ENCODE measurements around the gene SFXN2. TPM values are rescaled to one million over a fixed set of nuclear protein-coding genes. Genes with fewer than 3 reads are reported as not detected.
A peak's percentile ranks its signal among the peaks of the same experiment; 100 is the strongest.
"Not testable (repeated sequence)": the region's sequence is repeated elsewhere in the genome, so short reads cannot be mapped to it uniquely, and the experiment has no call there.

SFXN2 gene
- total and polyA plus RNA-seq, 8 donors: 5.6 to 21.6 (median 10.0) TPM

GRCh38 chr10:102738692-102739121 is 24.3 kb downstream of the SFXN2 start:
- DNase-seq (no peak), FAIRE-seq (no peak), ATAC-seq (no peak)
- no peaks in the 10 kb centered on the region for H3K36me3 ChIP-seq
- no peaks in the 10 kb centered on the region for H3K27me3 ChIP-seq
- H3K4me1 ChIP-seq: no peaks in the 10 kb centered on the region
- H3K9me3 ChIP-seq: no peaks in the 10 kb centered on the region
- TF ChIP-seq CTCF (IDR thresholded peaks at IDR 0.05): no peak
- intact Hi-C loops (cut with DNase I): loop anchor here in 2 of 3 donors (5.0 to 10.0 kb wide), 3 partner anchors 51 to 336 kb away; no protein-coding TSS in a partner anchor
- H3K27ac ChIP-seq: no peak overlapping the region
- no peak overlapping the region for H3K4me3 ChIP-seq

GRCh38 chr10:102740229-102740628 is 25.8 kb downstream of the SFXN2 start:
- Histone ChIP-seq H3K36me3 (no peaks in the 10 kb centered on the region), H3K9me3 (no peaks in the 10 kb centered on the region), H3K4me3 (no peak overlapping the region), H3K27me3 (no peaks in the 10 kb centered on the region), H3K4me1 (peaks cover under 1 to 6% (median 3%) of the 10 kb centered on the region in 3 donors), H3K27ac (no peak overlapping the region)
- FAIRE-seq: no peak
- WGBS, 2 donors: 84 to 94% methylated on average over 2 of the region's 2 CpGs
- no peak for DNase-seq
- intact Hi-C loops (cut with DNase I): no loop called here
- ATAC-seq: no peak
- no peak for TF ChIP-seq CTCF (IDR thresholded peaks at IDR 0.05)

- Histone ChIP-seq H3K27me3 (no peaks in the 10 kb centered on the region), H3K4me1 (peaks cover 14 to 21% (median 14%) of the 10 kb centered on the region in 3 donors), H3K9me3 (no peaks in the 10 kb centered on the region), H3K27ac (no peak overlapping the region), H3K4me3 (no peak overlapping the region), H3K36me3 (no peaks in the 10 kb centered on the region)
- no peak for FAIRE-seq
- intact Hi-C loops (cut with DNase I): no loop called here
- no peak for TF ChIP-seq CTCF (IDR thresholded peaks at IDR 0.05)
- ATAC-seq: no peak
- DNase-seq: no peak
- 24 to 39% methylated on average over 2 of the region's 2 CpGs for WGBS, 2 donors
Measured at GRCh38 chr10:102741726-102742237, 27.3 kb downstream of the SFXN2 start.

DNA sequence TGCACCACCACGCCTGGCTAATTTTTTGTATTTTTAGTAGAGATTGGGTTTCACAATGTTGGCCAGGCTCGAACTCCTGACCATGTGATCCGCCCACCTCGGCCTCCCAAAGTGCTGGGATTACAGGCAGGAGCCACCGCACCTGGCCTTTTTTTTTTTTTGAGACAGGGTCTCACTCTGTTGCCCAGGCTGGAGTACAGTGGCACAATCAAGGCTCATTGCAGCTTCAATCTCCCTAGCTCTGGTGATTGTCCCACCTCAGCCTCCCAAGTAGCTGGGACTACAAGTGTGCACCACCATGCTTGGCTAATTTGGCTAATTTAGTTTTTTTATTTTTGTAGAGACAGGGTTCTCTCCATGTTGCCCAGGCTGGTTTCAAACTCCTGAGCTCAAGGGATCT is 27.9 kb downstream of the SFXN2 start:
- intact Hi-C loops (cut with DNase I); H3K27me3 ChIP-seq; DNase-seq; H3K27ac ChIP-seq; H3K4me3 ChIP-seq; H3K36me3 ChIP-seq; ATAC-seq; FAIRE-seq; H3K9me3 ChIP-seq: not testable (repeated sequence)
- H3K4me1 ChIP-seq: peaks cover 14 to 21% (median 16%) of the 10 kb centered on the region in 3 donors
- 92 to 95% methylated on average over 5 of the region's 5 CpGs for WGBS, 2 donors

DNA sequence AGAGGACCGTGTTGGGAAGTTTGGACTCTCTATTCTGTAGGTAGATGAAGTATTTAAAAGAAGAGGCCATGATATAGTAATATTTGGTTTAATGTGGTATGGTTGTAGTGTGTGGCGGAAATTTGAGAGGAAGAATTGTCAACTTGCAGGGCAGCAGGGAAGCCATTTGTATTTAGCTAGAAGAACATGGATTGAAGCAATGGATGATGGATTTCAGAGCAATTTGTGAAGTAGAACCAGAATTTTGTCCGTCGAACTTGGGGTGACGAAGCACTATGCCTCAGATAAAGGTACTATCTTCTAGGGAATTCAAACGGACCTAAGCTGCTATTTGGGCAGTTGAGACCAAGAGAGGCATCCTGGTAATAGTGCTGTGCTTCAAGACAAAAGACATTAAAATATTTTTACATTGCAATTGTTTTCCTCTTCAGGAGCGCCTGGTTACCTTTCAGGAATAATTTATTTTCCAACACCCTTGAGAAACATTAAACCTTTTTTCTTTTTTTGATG is 28.7 kb downstream of the SFXN2 start:
- intact Hi-C loops (cut with DNase I): no loop called here

More for the DNA sequence above, 28.7 kb downstream of the SFXN2 start:
- DNase-seq: no peak
- ATAC-seq: no peak
- Histone ChIP-seq H3K9me3 (no peaks in the 10 kb centered on the region), H3K27ac (no peak overlapping the region), H3K4me3 (peak overlapping the region in 2 of 4 donors; percentile 26 to 91), H3K27me3 (no peaks in the 10 kb centered on the region), H3K4me1 (peaks cover 14 to 21% (median 16%) of the 10 kb centered on the region in 3 donors), H3K36me3 (no peaks in the 10 kb centered on the region)
- no peak for TF ChIP-seq CTCF (IDR thresholded peaks at IDR 0.05)
- no peak for FAIRE-seq
- 23 to 31% methylated on average over 7 of the region's 7 CpGs for WGBS, 2 donors

All from pancreas (tissue), 10 donors.